ENCODE measurements around the gene INPP5A. TPM values are rescaled to one million over a fixed set of nuclear protein-coding genes. Genes with fewer than 3 reads are reported as not detected.

The INPP5A gene
- total and polyA plus RNA-seq, 9 of the 15 experiments (the other 6 are each of a cell fraction or from before 2014, with no cell fraction given) = 0.66 to 11.6 (median 7.7) TPM

DNA sequence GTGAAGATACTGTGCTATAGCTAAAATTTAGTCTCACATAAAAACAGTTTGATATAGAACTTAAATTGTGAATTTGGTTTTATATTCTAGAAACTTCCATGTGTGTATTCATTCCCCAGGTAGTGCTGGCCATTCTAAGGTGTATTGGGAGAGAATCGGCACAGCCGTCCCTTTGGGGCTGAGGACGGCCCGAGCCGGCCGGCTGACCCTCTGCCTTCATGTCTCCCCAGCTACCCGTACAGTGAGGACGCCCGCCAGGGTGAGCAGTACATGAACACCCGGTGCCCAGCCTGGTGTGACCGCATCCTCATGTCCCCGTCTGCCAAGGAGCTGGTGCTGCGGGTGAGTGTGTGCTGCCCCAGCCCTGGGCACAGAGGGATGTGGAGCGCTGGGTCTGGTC, 239.9 kb downstream of the INPP5A start (continued):
- TF ChIP-seq, protein P1, sequence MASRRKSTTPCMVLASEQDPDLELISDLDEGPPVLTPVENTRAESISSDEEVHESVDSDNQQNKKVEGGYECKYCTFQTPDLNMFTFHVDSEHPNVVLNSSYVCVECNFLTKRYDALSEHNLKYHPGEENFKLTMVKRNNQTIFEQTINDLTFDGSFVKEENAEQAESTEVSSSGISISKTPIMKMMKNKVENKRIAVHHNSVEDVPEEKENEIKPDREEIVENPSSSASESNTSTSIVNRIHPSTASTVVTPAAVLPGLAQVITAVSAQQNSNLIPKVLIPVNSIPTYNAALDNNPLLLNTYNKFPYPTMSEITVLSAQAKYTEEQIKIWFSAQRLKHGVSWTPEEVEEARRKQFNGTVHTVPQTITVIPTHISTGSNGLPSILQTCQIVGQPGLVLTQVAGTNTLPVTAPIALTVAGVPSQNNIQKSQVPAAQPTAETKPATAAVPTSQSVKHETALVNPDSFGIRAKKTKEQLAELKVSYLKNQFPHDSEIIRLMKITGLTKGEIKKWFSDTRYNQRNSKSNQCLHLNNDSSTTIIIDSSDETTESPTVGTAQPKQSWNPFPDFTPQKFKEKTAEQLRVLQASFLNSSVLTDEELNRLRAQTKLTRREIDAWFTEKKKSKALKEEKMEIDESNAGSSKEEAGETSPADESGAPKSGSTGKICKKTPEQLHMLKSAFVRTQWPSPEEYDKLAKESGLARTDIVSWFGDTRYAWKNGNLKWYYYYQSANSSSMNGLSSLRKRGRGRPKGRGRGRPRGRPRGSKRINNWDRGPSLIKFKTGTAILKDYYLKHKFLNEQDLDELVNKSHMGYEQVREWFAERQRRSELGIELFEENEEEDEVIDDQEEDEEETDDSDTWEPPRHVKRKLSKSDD (conservative IDR thresholded peaks at IDR 0.05; ENCODE audit: low read length) = no peak
- TF ChIP-seq, protein P2, sequence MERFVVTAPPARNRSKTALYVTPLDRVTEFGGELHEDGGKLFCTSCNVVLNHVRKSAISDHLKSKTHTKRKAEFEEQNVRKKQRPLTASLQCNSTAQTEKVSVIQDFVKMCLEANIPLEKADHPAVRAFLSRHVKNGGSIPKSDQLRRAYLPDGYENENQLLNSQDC (CRISPR knock-in tag; IDR thresholded peaks at IDR 0.05) = no peak
- no peak for TF ChIP-seq KAT2B (IDR thresholded peaks at IDR 0.05; ENCODE audit: low read depth, low read length)
- no peak for TF ChIP-seq ZZZ3 (IDR thresholded peaks at IDR 0.05)
- TF ChIP-seq OTX1 (CRISPR knock-in tag; IDR thresholded peaks at IDR 0.05) = no peak
- no peak for TF ChIP-seq ZNF146 (CRISPR knock-in tag; IDR thresholded peaks at IDR 0.05; ENCODE audit: unreplicated experiment)
- TF ChIP-seq, protein P3, sequence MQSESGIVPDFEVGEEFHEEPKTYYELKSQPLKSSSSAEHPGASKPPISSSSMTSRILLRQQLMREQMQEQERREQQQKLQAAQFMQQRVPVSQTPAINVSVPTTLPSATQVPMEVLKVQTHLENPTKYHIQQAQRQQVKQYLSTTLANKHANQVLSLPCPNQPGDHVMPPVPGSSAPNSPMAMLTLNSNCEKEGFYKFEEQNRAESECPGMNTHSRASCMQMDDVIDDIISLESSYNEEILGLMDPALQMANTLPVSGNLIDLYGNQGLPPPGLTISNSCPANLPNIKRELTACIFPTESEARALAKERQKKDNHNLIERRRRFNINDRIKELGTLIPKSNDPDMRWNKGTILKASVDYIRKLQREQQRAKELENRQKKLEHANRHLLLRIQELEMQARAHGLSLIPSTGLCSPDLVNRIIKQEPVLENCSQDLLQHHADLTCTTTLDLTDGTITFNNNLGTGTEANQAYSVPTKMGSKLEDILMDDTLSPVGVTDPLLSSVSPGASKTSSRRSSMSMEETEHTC (IDR thresholded peaks at IDR 0.05) = no peak
- TF ChIP-seq, protein P4, sequence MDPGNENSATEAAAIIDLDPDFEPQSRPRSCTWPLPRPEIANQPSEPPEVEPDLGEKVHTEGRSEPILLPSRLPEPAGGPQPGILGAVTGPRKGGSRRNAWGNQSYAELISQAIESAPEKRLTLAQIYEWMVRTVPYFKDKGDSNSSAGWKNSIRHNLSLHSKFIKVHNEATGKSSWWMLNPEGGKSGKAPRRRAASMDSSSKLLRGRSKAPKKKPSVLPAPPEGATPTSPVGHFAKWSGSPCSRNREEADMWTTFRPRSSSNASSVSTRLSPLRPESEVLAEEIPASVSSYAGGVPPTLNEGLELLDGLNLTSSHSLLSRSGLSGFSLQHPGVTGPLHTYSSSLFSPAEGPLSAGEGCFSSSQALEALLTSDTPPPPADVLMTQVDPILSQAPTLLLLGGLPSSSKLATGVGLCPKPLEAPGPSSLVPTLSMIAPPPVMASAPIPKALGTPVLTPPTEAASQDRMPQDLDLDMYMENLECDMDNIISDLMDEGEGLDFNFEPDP (CRISPR knock-in tag; IDR thresholded peaks at IDR 0.05) = no peak
- TF ChIP-seq SMARCE1 (IDR thresholded peaks at IDR 0.05) = no peak
- no peak for TF ChIP-seq HDAC1 (IDR thresholded peaks at IDR 0.05)
- TF ChIP-seq, protein P5, sequence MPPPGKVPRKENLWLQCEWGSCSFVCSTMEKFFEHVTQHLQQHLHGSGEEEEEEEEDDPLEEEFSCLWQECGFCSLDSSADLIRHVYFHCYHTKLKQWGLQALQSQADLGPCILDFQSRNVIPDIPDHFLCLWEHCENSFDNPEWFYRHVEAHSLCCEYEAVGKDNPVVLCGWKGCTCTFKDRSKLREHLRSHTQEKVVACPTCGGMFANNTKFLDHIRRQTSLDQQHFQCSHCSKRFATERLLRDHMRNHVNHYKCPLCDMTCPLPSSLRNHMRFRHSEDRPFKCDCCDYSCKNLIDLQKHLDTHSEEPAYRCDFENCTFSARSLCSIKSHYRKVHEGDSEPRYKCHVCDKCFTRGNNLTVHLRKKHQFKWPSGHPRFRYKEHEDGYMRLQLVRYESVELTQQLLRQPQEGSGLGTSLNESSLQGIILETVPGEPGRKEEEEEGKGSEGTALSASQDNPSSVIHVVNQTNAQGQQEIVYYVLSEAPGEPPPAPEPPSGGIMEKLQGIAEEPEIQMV (tag; conservative IDR thresholded peaks at IDR 0.05; ENCODE audit: low read depth) = no peak
- TF ChIP-seq CBX1 (IDR thresholded peaks at IDR 0.05; ENCODE audit: low read depth) = no peak
- TF ChIP-seq U2AF1 (optimal IDR thresholded peaks at IDR 0.05; ENCODE audit: low read depth, low read length) = no peak

Measured in K562 (cell line).